Measurements from ENCODE around the gene CSK. TPM values are rescaled to one million over a fixed set of nuclear protein-coding genes. Genes with fewer than 3 reads are reported as not detected.
A peak's percentile ranks its signal among the peaks of the same experiment; 100 is the strongest.

The CSK gene
- total RNA-seq, 4 donors from 2014 or later = 8.4 to 23.1 (median 18.2) TPM

DNA sequence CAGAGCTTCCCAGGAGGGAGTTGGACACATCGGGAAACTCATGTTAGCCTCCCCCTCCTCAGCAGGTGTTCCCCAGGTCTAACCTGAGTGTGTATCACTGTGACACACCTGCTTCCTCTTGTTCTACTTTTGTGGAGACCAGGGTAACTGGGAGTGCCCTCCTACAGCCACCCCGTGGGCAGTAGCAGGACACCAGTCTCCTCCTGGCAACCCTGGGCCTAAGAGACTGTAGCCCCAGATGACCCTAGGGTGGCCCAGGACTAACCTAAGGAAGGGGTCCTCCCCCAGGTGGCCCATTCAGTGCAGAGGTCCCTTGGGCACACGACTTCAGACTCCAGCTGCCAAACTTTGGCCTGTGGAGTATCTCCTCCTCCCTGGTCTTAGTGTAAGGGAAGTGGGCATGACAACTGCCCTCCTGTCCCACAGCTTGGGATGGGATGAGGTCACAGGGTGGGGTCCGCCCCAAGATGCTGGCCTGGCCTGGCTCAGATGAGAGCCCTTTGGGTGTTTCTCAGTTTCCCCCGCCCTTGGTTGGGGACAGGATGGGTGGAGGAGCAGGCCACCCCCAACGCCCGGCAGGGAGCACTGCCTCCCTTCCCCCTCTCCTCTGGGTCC, 4.8 kb downstream of the CSK start:
- no peak for TF ChIP-seq POLR2A (IDR thresholded peaks at IDR 0.05)
- TF ChIP-seq, protein P1, sequence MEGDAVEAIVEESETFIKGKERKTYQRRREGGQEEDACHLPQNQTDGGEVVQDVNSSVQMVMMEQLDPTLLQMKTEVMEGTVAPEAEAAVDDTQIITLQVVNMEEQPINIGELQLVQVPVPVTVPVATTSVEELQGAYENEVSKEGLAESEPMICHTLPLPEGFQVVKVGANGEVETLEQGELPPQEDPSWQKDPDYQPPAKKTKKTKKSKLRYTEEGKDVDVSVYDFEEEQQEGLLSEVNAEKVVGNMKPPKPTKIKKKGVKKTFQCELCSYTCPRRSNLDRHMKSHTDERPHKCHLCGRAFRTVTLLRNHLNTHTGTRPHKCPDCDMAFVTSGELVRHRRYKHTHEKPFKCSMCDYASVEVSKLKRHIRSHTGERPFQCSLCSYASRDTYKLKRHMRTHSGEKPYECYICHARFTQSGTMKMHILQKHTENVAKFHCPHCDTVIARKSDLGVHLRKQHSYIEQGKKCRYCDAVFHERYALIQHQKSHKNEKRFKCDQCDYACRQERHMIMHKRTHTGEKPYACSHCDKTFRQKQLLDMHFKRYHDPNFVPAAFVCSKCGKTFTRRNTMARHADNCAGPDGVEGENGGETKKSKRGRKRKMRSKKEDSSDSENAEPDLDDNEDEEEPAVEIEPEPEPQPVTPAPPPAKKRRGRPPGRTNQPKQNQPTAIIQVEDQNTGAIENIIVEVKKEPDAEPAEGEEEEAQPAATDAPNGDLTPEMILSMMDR (IDR thresholded peaks at IDR 0.05) = no peak
- no peak for TF ChIP-seq EP300 (IDR thresholded peaks at IDR 0.05)
- no peak for TF ChIP-seq POLR2AphosphoS5 (IDR thresholded peaks at IDR 0.05)
- H3K27me3 ChIP-seq = no peaks in the 10 kb centered on the region
- H3K4me1 ChIP-seq = peaks cover 0 to 94% (median 70%) of the 10 kb centered on the region in 3 donors
- 43% methylated on average over 1 of the region's 7 CpGs; no CpG with 5 or more reads in 1 of the 2 donors for WGBS, 2 donors (ENCODE audit: low coverage in 1 of 2)
- ATAC-seq = no peak
- H3K27ac ChIP-seq = peak overlapping the region in 3 of 4 donors; percentile 56 to 87 (median 68)
- H3K4me3 ChIP-seq = no peak overlapping the region
- no peaks in the 10 kb centered on the region for H3K9me3 ChIP-seq
- H3K36me3 ChIP-seq = no peaks in the 10 kb centered on the region

DNA sequence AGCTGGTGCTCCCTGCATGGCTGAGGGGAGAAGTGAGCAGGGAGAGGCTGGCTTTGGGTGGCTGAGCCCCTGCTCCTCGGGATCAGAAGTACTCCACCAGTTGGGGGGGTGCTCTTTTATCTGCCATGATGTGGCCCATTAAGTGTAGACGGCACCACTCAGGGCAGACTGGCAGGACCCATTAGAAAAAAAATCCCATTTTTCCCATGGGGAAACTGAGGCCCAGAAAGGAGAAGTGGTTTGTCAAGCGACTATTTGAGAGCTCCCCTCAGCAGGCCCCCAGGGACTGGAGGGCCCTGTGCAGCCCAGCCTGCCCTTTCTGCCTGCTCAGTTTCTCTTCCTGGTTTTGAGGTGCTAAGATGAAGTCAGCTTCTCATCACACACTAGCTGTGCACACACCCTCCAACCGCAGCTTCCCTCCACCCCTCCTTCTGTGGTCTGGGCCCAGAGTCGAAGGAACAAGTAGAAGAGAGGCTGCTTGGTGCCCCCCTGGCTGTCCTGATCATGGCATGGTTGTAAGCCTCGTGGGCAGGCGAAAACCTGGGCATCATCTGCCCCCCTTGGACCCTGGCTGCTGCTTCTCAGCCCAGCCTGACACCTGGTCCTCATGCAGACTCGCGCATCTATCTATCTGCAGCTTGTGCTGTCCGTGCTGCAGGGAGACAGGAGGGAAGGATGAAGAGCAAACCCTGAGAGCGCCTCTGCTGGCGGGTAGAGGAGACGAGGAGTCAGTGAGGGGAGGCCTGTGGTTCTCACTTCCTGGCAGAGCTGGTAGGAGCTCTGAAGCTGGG, 5.6 kb downstream of the CSK start:
- Histone ChIP-seq H3K4me3 (no peak overlapping the region), H3K9me3 (no peaks in the 10 kb centered on the region), H3K4me1 (peaks cover 0 to 100% (median 69%) of the 10 kb centered on the region in 3 donors), H3K27ac (peak overlapping the region in 3 of 4 donors; percentile 56 to 87 (median 68)), H3K27me3 (no peaks in the 10 kb centered on the region), H3K36me3 (no peaks in the 10 kb centered on the region)
- TF ChIP-seq POLR2A (IDR thresholded peaks at IDR 0.05) = no peak
- no peak for TF ChIP-seq EP300 (IDR thresholded peaks at IDR 0.05)
- TF ChIP-seq, protein P1 (IDR thresholded peaks at IDR 0.05) = peak in 1 of 4 experiments; percentile 24
- ATAC-seq = peak; percentile 57
- 44 to 64% methylated on average over 3 to 7 of the region's 13 CpGs for WGBS, 2 donors (ENCODE audit: low coverage in 1 of 2)

DNA sequence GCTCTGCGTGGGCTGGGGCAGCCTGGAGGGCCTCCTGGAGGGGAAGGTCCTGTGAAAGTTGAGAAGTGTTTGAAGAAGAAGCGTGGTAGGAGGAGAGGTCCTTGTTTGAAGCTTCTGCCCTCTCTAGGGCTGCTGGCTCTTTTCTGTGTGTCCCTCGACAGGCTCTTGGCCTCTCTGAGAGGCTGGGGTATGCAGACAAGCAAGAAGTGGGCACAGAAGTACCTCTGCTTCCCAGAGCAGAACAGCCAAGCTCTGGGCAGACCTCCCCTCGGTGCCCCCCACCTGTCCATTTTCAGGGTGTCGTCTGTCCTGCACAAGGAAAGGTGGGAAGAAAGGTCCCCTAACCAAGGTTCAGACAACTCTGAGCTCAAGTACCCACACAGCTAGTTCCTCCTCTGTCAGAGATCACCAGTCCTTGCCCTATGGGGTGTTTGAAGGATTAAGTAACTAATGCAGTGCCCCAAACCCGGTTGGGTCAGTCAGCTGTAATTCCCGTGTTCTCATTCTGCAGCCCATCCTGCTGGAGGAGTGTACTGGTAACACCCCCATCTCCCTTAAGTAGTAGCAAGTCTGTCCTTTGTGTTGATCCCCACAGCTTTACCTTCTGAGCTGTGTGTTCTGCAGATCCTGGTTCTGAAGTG, 6.3 kb downstream of the CSK start:
- Histone ChIP-seq H3K36me3 (no peaks in the 10 kb centered on the region), H3K4me1 (peaks cover 0 to 100% (median 68%) of the 10 kb centered on the region in 3 donors), H3K9me3 (no peaks in the 10 kb centered on the region), H3K4me3 (no peak overlapping the region), H3K27me3 (no peaks in the 10 kb centered on the region), H3K27ac (peak overlapping the region in 3 of 4 donors; percentile 56 to 87 (median 68))
- no peak for TF ChIP-seq POLR2A (IDR thresholded peaks at IDR 0.05)
- TF ChIP-seq EP300 (IDR thresholded peaks at IDR 0.05) = no peak
- TF ChIP-seq POLR2AphosphoS5 (IDR thresholded peaks at IDR 0.05) = no peak
- TF ChIP-seq, protein P1 (IDR thresholded peaks at IDR 0.05) = no peak
- ATAC-seq = no peak
- WGBS, 2 donors (ENCODE audit: low coverage in 1 of 2) = 53 to 67% methylated on average over 2 to 5 of the region's 7 CpGs

DNA sequence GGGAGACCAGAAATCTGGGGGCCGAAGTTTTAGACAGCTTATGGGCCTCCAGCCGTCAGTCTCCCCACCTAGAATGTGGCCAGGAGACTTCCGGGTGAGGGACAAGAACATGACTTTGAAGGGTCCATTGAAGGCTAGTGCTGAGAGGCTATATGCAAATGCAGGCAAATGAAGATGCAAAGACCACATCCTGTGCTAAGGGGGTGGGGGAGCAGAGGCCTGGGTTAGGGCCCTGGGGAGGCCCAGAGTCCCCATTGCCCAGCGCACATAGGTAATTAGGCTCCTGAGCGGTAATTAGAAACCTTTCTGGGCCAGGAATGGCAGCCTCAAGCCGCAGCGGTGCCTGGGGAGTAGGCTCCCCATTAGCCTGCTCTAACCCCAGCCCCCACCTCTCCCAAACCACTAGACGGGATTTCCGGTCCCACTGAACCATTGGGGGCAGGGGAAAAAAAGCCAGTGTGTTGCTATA, 6.8 kb downstream of the CSK start:
- peaks cover 0 to 100% (median 66%) of the 10 kb centered on the region in 3 donors for H3K4me1 ChIP-seq

More for the DNA sequence above, 6.8 kb downstream of the CSK start:
- Histone ChIP-seq H3K27ac (peak overlapping the region in 3 of 4 donors; percentile 56 to 87 (median 70)), H3K4me3 (no peak overlapping the region), H3K9me3 (no peaks in the 10 kb centered on the region), H3K36me3 (no peaks in the 10 kb centered on the region), H3K27me3 (no peaks in the 10 kb centered on the region)
- no peak for ATAC-seq
- TF ChIP-seq EP300 (IDR thresholded peaks at IDR 0.05) (no peak), POLR2A (IDR thresholded peaks at IDR 0.05) (no peak), POLR2AphosphoS5 (IDR thresholded peaks at IDR 0.05) (no peak)
- TF ChIP-seq, protein P1 (IDR thresholded peaks at IDR 0.05) = no peak
- WGBS, 2 donors (ENCODE audit: low coverage in 1 of 2) = 59% methylated on average over 4 of the region's 9 CpGs; no CpG with 5 or more reads in 1 of the 2 donors
